Activated B cell treated with CpG ODN at 0.5 μM for 24 hours (primary cell): ENCODE measurements around the gene OR2L3. TPM values are rescaled to one million over a fixed set of nuclear protein-coding genes. Genes with fewer than 3 reads are reported as not detected.
"Not testable (repeated sequence)": the region's sequence is repeated elsewhere in the genome, so short reads cannot be mapped to it uniquely, and the experiment has no call there.

Source experiments
- ATAC-seq: fragments of 200-7000 bp; cut with Tn5 transposase; one replicate; pipeline ENCODE4 v1.10.0; 2021; ENCODE audit warnings: low read depth, mild to moderate bottlenecking, moderate library complexity
- CTCF ChIA-PET: fragments of 350-600 bp; sonication (Branson Sonifier 250); formaldehyde crosslinking; loops from one replicate; lab custom pipeline; 2021; ENCODE audit warnings: antibody characterized with exemption; lab: Charles Lee
- POLR2A ChIA-PET: fragments of 350-600 bp; sonication (Branson Sonifier 250); formaldehyde crosslinking; loops from one replicate; lab custom pipeline; 2021; ENCODE audit warnings: antibody characterized with exemption; lab: Charles Lee
- DNase-seq: peaks from one replicate; pipeline ENCODE4 v3.0.0; 2022
- H3K27ac Mint-ChIP-seq: one replicate; pipeline ENCODE4 v1.8.0; 2020; ENCODE audit warnings: mixed read lengths
- H3K27me3 Mint-ChIP-seq: one replicate; pipeline ENCODE4 v1.8.0; 2021; ENCODE audit warnings: mixed read lengths
- H3K36me3 Mint-ChIP-seq: one replicate; pipeline ENCODE4 v1.8.0; 2021; ENCODE audit warnings: low read depth, mixed read lengths
- H3K4me1 Mint-ChIP-seq: one replicate; pipeline ENCODE4 v1.8.0; 2021; ENCODE audit warnings: mixed read lengths
- H3K4me3 Mint-ChIP-seq: one replicate; pipeline ENCODE4 v1.8.0; 2020; ENCODE audit warnings: mild to moderate bottlenecking, mixed read lengths
- H3K9me3 Mint-ChIP-seq: one replicate; pipeline ENCODE4 v1.8.0; 2020; ENCODE audit warnings: mixed read lengths
- intact Hi-C: fragments of 100-400 bp; cut with micrococcal nuclease; formaldehyde crosslinking; loops from one replicate; pipeline ENCODE4 v1.15.1; 2024
- total RNA-seq: library from RNA; stranded (reverse); gene quantifications from 2 replicates; pipeline ENCODE4 v1.2.3, GENCODE V29; 2022
- TF ChIP-seq, protein P1 (sequence below): fragments of 200-600 bp; IDR thresholded peaks from one replicate; pipeline ENCODE4 v1.8.0; 2022; ENCODE audit warnings: antibody characterized with exemption, mild to moderate bottlenecking

OR2L3 gene
- total RNA-seq, 1 donor from 2014 or later = not detected

DNA sequence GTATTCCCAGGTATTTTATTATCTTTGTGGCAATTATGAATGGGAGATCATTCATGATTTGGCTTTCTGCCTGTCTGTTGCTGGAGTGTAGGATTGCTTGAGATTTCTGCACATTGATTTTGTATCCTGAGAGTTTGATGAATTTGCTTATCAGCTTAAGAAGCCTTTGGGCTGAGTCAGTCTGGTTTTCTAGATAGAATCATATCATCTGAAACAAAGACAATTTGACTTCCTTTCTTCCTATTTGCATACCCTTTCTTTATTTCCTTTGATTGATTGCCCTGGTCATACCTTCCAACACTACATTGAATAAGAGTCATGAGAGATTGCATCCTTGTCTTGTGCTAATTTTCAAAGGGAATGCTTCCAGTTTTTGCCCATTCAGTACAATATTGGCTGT, 8.0 kb downstream of the OR2L3 start:
- ChIA-PET CTCF (no interaction called here), POLR2A (no interaction called here)
- TF ChIP-seq, protein P1, sequence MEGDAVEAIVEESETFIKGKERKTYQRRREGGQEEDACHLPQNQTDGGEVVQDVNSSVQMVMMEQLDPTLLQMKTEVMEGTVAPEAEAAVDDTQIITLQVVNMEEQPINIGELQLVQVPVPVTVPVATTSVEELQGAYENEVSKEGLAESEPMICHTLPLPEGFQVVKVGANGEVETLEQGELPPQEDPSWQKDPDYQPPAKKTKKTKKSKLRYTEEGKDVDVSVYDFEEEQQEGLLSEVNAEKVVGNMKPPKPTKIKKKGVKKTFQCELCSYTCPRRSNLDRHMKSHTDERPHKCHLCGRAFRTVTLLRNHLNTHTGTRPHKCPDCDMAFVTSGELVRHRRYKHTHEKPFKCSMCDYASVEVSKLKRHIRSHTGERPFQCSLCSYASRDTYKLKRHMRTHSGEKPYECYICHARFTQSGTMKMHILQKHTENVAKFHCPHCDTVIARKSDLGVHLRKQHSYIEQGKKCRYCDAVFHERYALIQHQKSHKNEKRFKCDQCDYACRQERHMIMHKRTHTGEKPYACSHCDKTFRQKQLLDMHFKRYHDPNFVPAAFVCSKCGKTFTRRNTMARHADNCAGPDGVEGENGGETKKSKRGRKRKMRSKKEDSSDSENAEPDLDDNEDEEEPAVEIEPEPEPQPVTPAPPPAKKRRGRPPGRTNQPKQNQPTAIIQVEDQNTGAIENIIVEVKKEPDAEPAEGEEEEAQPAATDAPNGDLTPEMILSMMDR = no peak
- DNase-seq (no peak), ATAC-seq (no peak)
- intact Hi-C loops = no loop called here
- Mint-ChIP-seq H3K4me1 (no peaks in the 10 kb centered on the region), H3K4me3 (no peak overlapping the region), H3K27ac (no peak overlapping the region), H3K36me3 (no peaks in the 10 kb centered on the region), H3K27me3 (no peaks in the 10 kb centered on the region), H3K9me3 (peaks cover 8% of the 10 kb centered on the region)

DNA sequence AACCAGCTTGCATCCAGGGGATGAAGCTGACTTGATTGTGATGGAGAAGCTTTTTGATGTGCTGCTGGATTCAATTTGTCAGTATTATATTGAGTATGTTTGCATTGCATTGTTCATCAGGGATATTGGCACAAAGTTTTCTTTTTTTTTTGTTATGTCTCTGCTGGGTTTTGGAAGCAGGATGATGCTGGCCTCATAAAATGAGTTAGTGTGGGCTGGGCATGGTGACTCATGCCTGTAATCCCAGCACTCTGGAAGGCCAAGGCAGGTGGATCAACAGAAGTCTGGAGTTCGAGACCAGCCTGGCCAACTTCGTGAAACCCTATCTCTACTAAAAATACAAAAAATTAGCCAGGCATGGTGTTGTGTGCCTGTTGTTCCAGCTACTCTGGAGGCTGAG, 8.6 kb downstream of the OR2L3 start:
- no peaks in the 10 kb centered on the region for H3K4me1 Mint-ChIP-seq
- ChIA-PET CTCF (no interaction called here), POLR2A (no interaction called here)
- intact Hi-C loops = no loop called here
- no peak for ATAC-seq
- no peak for DNase-seq
- H3K4me3 Mint-ChIP-seq = no peak overlapping the region
- no peaks in the 10 kb centered on the region for H3K27me3 Mint-ChIP-seq
- TF ChIP-seq, protein P1 = no peak
- no peak overlapping the region for H3K27ac Mint-ChIP-seq
- peaks cover 8% of the 10 kb centered on the region for H3K9me3 Mint-ChIP-seq
- no peaks in the 10 kb centered on the region for H3K36me3 Mint-ChIP-seq

GRCh38 chr1:248065071-248065470, 18.4 kb downstream of the OR2L3 start:
- CTCF ChIA-PET = no interaction called here
- DNase-seq (no peak), ATAC-seq (no peak)
- intact Hi-C loops = no loop called here
- TF ChIP-seq, protein P1 = no peak
- POLR2A ChIA-PET = no interaction called here
- H3K36me3 Mint-ChIP-seq = no peaks in the 10 kb centered on the region
- H3K27ac Mint-ChIP-seq = no peak overlapping the region
- H3K9me3 Mint-ChIP-seq = peaks cover 4% of the 10 kb centered on the region
- H3K4me3 Mint-ChIP-seq = no peak overlapping the region
- no peaks in the 10 kb centered on the region for H3K27me3 Mint-ChIP-seq
- no peaks in the 10 kb centered on the region for H3K4me1 Mint-ChIP-seq

GRCh38 chr1:248065604-248066003, 19.0 kb downstream of the OR2L3 start:
- DNase-seq (no peak), ATAC-seq (no peak)
- TF ChIP-seq, protein P1 = no peak
- Mint-ChIP-seq H3K27me3 (no peaks in the 10 kb centered on the region), H3K9me3 (peaks cover 6% of the 10 kb centered on the region), H3K36me3 (no peaks in the 10 kb centered on the region), H3K27ac (no peak overlapping the region), H3K4me1 (no peaks in the 10 kb centered on the region), H3K4me3 (no peak overlapping the region)
- POLR2A ChIA-PET = no interaction called here
- CTCF ChIA-PET = no interaction called here
- intact Hi-C loops = no loop called here

DNA sequence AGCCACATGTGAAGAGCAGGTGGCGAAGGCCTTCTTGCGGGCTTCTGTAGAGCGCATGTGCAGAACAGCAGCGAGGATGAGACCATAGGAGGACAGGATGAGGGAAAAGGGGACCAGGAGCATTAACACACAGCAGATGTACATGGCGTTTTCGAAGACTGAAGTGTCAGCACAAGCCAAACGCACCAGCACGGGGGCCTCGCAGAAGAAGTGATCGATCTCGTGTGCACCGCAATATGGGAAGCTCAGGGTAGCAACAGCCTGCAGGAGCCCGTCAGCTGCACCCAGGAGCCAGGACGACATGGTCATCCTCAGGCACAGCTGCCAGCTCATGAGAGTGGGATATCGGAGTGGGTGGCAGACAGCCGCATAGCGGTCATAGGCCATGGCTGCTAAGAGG, 37.2 kb downstream of the OR2L3 start:
- ATAC-seq, DNase-seq, POLR2A ChIA-PET, CTCF ChIA-PET, H3K27ac Mint-ChIP-seq, H3K9me3 Mint-ChIP-seq, H3K4me1 Mint-ChIP-seq, H3K27me3 Mint-ChIP-seq, intact Hi-C loops, H3K4me3 Mint-ChIP-seq, H3K36me3 Mint-ChIP-seq: not testable (repeated sequence)

- ChIA-PET POLR2A (no interaction called here), CTCF (no interaction called here)
- no peaks in the 10 kb centered on the region for H3K36me3 Mint-ChIP-seq
- TF ChIP-seq, protein P1 = no peak
- H3K4me3 Mint-ChIP-seq = no peak within 1 kb of the TSS
- no peaks in the 10 kb centered on the region for H3K4me1 Mint-ChIP-seq
- no peaks in the 10 kb centered on the region for H3K27me3 Mint-ChIP-seq
- no peak for DNase-seq
- H3K9me3 Mint-ChIP-seq = peaks cover 2% of the 10 kb centered on the region
- no peak for ATAC-seq
- intact Hi-C loops = no loop called here
- H3K27ac Mint-ChIP-seq = no peak within 1 kb of the TSS
Measured at GRCh38 chr1:248094884-248095283, 48.2 kb downstream of the OR2L3 start, which contains the start of gene OR2L13. OR2L13 (plus strand) TSS chr1:248095184; CDS start chr1:248099376, 4,192 bp downstream.
